Muscle layer of duodenum (tissue), 2 donors: ENCODE measurements around the gene MAPK12.
A peak's percentile ranks its signal among the peaks of the same experiment; 100 is the strongest.

Source experiments
- H3K27ac ChIP-seq: one replicate; pipeline ENCODE4 v1.7.0; 2013; ENCODE audit warnings: mild to moderate bottlenecking, low read length
- H3K27me3 ChIP-seq: one replicate; pipeline ENCODE4 v1.7.0; 2013; ENCODE audit warnings: low read depth, mild to moderate bottlenecking, control low read depth, low read length
- H3K36me3 ChIP-seq, 2 donors: one replicate each; pipeline ENCODE4 v1.7.0; 2013; ENCODE audit warnings: low read length in 2 of 2, control low read depth in 1 of 2, mild to moderate bottlenecking in 1 of 2; ENCODE audit not compliant: insufficient read depth in 2 of 2, control insufficient read depth in 1 of 2
- H3K4me1 ChIP-seq, 2 donors: one replicate each; pipeline ENCODE4 v1.7.0; 2013; ENCODE audit warnings: low read length in 2 of 2, mild to moderate bottlenecking in 2 of 2, control low read depth in 1 of 2, moderate library complexity in 1 of 2; ENCODE audit not compliant: insufficient read depth in 2 of 2, control insufficient read depth in 1 of 2
- H3K4me3 ChIP-seq, 2 donors: one replicate each; pipeline ENCODE4 v1.7.0; 2013; ENCODE audit warnings: low read length in 2 of 2, low read depth in 1 of 2, mild to moderate bottlenecking in 1 of 2
- H3K9me3 ChIP-seq, 2 donors: one replicate each; pipeline ENCODE4 v1.7.0; 2013; ENCODE audit warnings: low read length in 2 of 2, control low read depth in 1 of 2, mild to moderate bottlenecking in 1 of 2; ENCODE audit not compliant: control insufficient read depth in 1 of 2
- donor health status: healthy.

MAPK12 gene

GRCh38 chr22:50305393-50305922 lies 44.0 kb upstream of the MAPK12 start:
- H3K36me3 ChIP-seq = no peaks in the 10 kb centered on the region
- H3K27ac ChIP-seq = peak overlapping the region; percentile 88
- H3K27me3 ChIP-seq = no peaks in the 10 kb centered on the region
- peak overlapping the region; percentile 75 to 88 for H3K4me3 ChIP-seq
- H3K9me3 ChIP-seq = no peaks in the 10 kb centered on the region
- peaks cover 33 to 72% of the 10 kb centered on the region in 2 donors for H3K4me1 ChIP-seq

- Histone ChIP-seq H3K9me3 (no peaks in the 10 kb centered on the region), H3K36me3 (no peaks in the 10 kb centered on the region), H3K27ac (peak overlapping the region; percentile 88), H3K27me3 (no peaks in the 10 kb centered on the region), H3K4me3 (peak overlapping the region; percentile 75 to 88), H3K4me1 (peaks cover 33 to 79% of the 10 kb centered on the region in 2 donors)
These were observed 43.3 kb upstream of the MAPK12 start for GRCh38 chr22:50304528-50305392.

DNA sequence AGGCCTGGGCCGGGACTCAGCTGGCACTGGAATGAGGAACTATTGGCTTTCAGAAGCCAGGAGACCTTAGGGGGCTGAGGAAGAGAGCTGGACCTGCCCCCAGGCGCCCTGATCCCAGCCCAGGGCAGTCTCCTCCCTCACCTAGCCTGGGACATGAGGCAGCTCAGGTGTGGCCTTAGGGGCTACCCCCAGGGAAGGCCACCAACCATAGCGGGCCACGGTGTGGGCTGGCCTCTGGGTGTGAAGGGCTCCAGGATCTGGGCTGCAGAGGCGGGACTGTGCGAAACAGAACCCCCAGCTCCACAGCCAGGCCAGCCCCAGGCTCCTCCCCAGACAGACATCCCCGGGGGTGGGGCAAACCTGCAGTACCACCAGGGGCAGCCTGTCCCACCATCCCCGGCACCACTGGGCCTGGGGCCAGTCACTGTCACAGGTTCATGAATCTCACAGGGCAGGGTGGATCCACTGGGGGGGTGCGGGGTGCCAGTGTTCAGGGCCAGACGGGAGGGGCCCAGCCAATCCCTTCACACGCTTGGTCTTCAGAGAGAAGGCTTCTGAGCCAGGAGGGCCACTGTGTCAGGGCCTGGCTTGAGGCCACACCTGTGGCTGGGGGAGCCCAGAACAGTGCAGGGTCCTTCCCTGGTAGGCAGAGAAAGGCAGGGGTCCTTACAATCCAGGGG lies 42.5 kb upstream of the MAPK12 start:
- Histone ChIP-seq H3K36me3 (no peaks in the 10 kb centered on the region), H3K9me3 (no peaks in the 10 kb centered on the region), H3K27ac (peak overlapping the region; percentile 62), H3K4me1 (peaks cover 33 to 77% of the 10 kb centered on the region in 2 donors), H3K27me3 (no peaks in the 10 kb centered on the region), H3K4me3 (peak overlapping the region in 1 of 2 donors; percentile 11)

GRCh38 chr22:50303515-50303847 lies 42.0 kb upstream of the MAPK12 start:
- Histone ChIP-seq H3K27ac (peak overlapping the region; percentile 60), H3K27me3 (no peaks in the 10 kb centered on the region), H3K4me1 (peaks cover 33 to 73% of the 10 kb centered on the region in 2 donors), H3K36me3 (no peaks in the 10 kb centered on the region), H3K4me3 (peak overlapping the region in 1 of 2 donors; percentile 16), H3K9me3 (no peaks in the 10 kb centered on the region)

DNA sequence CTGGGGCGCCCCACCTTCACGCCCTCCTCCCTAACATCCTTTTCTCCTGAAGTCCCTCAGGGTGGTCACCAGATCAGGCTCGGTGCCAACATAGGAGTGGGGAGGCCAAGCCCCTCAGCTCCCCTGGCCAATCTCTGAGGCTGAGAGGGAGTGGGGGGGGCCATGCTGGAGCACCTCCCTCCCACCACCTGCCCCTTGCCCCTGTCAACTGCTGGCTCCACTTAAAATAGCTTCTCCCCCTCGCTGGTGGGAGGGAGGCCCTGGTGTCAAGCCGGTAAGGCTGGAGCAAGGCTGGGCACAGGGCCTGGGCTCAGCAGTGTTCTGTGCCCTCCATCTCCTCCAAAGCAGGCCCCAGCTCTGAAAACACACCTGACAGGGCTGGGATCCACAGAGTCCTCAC lies 41.1 kb upstream of the MAPK12 start:
- H3K4me1 ChIP-seq = peaks cover 30 to 74% of the 10 kb centered on the region in 2 donors
- H3K36me3 ChIP-seq = no peaks in the 10 kb centered on the region

GRCh38 chr22:50302041-50302541 lies 40.6 kb upstream of the MAPK12 start:
- H3K36me3 ChIP-seq = no peaks in the 10 kb centered on the region
- peaks cover 34 to 79% of the 10 kb centered on the region in 2 donors for H3K4me1 ChIP-seq
- no peaks in the 10 kb centered on the region for H3K9me3 ChIP-seq
- no peak overlapping the region for H3K4me3 ChIP-seq
- no peaks in the 10 kb centered on the region for H3K27me3 ChIP-seq
- peak overlapping the region; percentile 39 for H3K27ac ChIP-seq

More for the DNA sequence above, 41.1 kb upstream of the MAPK12 start:
- Histone ChIP-seq H3K27me3 (no peaks in the 10 kb centered on the region), H3K4me3 (no peak overlapping the region), H3K9me3 (no peaks in the 10 kb centered on the region), H3K27ac (peak overlapping the region; percentile 39)

DNA sequence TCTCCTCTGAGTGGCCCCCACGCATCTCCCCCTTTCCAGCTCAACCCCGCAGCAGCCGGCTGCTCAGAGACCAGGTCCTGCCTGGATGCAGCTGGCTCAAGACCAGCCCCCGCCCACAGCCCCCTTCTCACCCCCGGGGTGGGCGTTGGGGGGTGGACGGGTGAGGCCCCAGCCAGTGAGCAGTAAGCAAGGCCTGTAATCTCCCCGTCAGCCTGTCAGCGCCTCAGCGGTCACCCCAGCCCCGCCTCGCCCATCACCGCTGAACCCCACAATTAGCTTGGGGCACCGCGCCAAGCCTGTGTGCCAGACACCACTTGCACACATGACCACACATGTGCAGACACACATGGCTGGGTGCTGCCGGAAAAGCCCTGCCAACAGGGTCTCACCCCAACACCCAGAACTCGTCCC lies 40.1 kb upstream of the MAPK12 start:
- Histone ChIP-seq H3K4me1 (peaks cover 34 to 84% of the 10 kb centered on the region in 2 donors), H3K9me3 (no peaks in the 10 kb centered on the region), H3K36me3 (no peaks in the 10 kb centered on the region), H3K27me3 (no peaks in the 10 kb centered on the region), H3K27ac (peak overlapping the region; percentile 39), H3K4me3 (no peak overlapping the region)

- H3K9me3 ChIP-seq = no peaks in the 10 kb centered on the region
- H3K36me3 ChIP-seq = no peaks in the 10 kb centered on the region
- H3K27me3 ChIP-seq = no peaks in the 10 kb centered on the region
- peaks cover 34 to 85% of the 10 kb centered on the region in 2 donors for H3K4me1 ChIP-seq
- peak overlapping the region in 1 of 2 donors; percentile 50 for H3K4me3 ChIP-seq
- H3K27ac ChIP-seq = no peak overlapping the region
These were observed 39.3 kb upstream of the MAPK12 start for GRCh38 chr22:50300620-50301257.

GRCh38 chr22:50299785-50300619 lies 38.5 kb upstream of the MAPK12 start:
- no peak overlapping the region for H3K27ac ChIP-seq
- no peaks in the 10 kb centered on the region for H3K27me3 ChIP-seq

GRCh38 chr22:50298937-50299784 lies 37.7 kb upstream of the MAPK12 start:
- no peaks in the 10 kb centered on the region for H3K27me3 ChIP-seq
- peak overlapping the region in 1 of 2 donors; percentile 50 for H3K4me3 ChIP-seq
- H3K36me3 ChIP-seq = no peaks in the 10 kb centered on the region
- no peak overlapping the region for H3K27ac ChIP-seq
- H3K4me1 ChIP-seq = peaks cover 28 to 78% of the 10 kb centered on the region in 2 donors
- H3K9me3 ChIP-seq = no peaks in the 10 kb centered on the region

More at GRCh38 chr22:50299785-50300619, 38.5 kb upstream of the MAPK12 start:
- peak overlapping the region in 1 of 2 donors; percentile 50 for H3K4me3 ChIP-seq
- no peaks in the 10 kb centered on the region for H3K9me3 ChIP-seq
- no peaks in the 10 kb centered on the region for H3K36me3 ChIP-seq
- peaks cover 27 to 78% of the 10 kb centered on the region in 2 donors for H3K4me1 ChIP-seq
